ENCODE measurements around the gene SRD5A2.

The SRD5A2 gene, protein sequence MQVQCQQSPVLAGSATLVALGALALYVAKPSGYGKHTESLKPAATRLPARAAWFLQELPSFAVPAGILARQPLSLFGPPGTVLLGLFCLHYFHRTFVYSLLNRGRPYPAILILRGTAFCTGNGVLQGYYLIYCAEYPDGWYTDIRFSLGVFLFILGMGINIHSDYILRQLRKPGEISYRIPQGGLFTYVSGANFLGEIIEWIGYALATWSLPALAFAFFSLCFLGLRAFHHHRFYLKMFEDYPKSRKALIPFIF

GRCh38 chr2:31580321-31581117 lies at the start of gene SRD5A2:
Gene SRD5A2, minus strand, starts transcription at chr2:31580938. Its CDS starts 38 bp downstream, at chr2:31580900.
- DNase-seq = no peak

DNA sequence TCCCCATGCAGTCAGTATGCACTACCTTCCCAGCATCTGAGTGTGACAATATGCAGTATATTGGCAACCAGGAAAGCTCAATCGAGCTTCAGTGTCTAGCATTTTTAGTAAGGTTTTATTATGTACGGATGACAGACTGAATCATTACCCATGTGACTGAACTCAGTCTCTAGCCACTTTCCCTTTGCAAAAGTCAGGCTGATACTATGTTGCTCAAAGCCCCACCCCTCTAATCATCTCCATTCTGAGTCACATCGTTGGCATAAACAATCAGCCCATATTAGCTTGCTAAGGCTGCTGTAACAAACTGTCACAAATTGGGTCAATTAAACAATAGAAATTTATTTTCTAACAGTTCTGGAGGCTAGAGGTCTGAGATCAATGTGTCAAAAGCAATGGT lies 25.8 kb upstream of the SRD5A2 start:
- no peak for DNase-seq

GRCh38 chr2:31598694-31599093 lies 18.0 kb upstream of the SRD5A2 start:
- DNase-seq = no peak

- no peak for DNase-seq
Measured at GRCh38 chr2:31586230-31586629, 5.5 kb upstream of the SRD5A2 start.

DNA sequence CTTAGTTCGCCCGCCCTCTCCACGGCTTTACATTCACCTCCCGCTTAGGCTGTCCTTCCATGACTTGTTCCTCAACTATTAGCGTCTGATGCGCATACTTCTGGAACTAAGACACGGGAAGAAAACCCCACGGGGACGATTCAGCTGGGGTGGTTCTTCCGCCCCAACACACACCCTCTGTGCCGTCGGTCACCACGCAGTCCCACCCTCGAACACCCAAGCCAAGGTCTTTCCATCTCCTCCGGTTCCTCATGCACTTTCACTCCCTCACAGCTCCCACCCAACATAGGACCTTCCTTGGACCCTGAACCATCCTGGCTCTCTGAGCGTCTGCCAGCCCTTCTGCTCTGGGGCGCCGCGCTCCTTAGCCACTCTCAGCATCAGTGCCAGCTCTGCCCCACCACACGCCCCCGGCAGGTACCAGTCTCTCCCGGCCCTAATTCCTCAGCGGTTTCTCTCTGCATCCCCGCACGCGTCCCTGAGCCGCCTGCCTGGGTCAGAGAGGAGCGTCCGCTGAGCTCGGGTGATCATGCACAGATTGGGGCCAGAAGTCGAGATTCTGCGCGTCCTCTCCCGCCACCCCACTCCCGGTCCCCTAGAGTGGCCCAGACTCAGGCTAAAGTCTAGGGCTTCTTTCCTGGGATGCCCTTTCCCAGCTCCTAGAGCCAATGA lies 522 bp upstream of the SRD5A2 start:
- no peak for DNase-seq

DNA sequence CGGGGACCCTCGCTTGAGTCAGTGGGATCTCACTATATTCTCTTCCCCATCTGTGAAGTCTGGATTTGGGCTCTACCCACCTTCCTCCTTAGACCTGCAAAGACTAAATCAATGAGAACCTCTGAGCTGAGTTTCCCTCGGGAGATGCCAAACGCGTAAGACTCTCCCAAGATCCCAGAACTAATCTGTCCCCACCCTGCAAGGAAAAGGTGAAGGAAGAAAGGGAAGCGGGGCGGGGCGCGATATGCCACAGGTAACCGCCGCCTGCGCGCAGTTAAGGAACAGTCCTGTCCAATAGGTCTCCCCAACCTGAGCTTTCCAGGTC lies 780 bp downstream of the SRD5A2 start:
- DNase-seq = no peak

DNA sequence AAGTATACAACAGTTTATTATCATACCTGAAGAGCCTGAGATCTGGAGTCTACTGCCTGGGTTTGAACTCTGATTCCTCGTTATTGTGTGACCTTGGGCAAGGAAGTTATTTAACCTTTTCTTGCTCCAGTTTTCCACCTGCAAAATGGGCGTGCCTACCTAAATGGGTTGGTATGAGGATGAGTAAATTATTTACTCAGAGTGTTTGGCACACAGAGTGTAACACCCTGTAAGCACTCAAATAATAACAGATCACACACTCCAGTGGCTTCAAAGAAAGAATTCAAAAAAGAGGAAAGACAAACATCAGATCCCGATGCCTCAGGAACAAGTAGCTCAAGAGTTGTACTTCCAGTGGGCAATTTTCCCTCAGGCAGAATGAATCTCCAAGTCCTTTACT lies 2.4 kb downstream of the SRD5A2 start:
- DNase-seq = no peak

DNA sequence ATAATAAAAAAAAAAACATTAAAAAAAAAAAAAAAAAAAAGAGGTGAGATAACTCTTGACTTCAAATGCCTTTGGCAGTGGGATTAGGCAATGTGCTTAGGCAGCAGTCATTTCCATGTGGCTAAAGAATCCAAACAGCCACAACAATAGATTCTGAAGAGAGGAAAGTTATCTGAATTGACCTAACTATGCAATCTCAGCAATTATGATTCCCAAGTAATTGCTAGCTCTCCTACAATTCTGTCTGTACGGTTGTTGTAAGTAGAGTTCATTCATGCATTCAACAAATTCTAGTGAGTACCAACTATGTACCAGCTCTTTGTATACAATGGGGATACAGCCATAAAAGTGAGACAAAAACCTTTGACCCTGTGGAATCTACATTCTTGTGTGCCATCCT lies 3.6 kb downstream of the SRD5A2 start:
- DNase-seq = no peak

DNA sequence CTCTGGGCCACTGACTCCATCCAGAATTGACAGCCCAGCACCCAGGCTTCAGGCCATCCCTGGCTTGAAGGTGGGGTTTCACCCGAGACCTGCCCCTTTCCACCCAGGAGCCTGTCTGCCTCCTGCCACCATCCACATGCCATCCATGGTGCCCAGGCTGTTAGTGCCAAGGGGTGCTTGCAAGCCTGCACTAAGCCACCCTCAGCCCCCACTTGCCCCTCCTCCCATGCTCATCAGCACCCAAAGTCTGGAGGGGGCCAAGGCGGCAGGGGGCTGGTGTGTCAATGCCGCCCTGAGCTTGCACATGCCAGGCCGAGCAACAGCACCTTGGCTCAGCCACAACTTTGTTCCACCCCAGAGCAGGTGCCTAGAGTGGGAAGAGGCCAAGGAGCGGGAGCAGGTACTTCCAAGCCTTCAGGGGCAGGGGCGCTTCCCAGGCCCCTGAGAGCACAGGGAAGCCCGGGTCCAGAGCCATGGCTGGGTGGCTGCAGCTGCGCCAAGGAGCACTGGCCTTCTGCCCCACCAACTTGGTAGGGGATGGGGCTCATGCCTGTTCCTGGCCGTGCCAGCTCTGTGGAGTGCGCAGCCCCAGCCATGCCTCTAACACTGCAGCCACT lies 12.0 kb downstream of the SRD5A2 start:
- no peak for DNase-seq

DNA sequence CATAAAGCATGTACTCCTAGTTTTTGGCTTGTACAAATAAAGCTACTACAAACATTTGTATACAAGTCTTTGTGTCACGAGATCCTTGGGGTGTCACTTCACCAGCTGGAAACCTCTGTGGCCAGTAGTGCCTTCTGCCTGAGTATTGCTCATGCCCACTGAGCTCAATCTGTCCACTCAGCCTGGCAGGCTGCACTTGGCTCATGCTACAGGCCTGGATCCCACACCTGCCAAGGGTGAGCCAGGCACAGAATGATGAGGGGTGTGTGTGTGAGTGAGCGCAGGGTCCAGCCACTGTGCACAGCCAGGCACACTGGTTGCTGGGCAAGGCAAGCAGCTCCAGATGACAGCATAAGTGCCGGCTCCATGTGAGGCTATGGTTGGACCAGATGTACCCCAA lies 13.1 kb downstream of the SRD5A2 start:
- no peak for DNase-seq

DNA sequence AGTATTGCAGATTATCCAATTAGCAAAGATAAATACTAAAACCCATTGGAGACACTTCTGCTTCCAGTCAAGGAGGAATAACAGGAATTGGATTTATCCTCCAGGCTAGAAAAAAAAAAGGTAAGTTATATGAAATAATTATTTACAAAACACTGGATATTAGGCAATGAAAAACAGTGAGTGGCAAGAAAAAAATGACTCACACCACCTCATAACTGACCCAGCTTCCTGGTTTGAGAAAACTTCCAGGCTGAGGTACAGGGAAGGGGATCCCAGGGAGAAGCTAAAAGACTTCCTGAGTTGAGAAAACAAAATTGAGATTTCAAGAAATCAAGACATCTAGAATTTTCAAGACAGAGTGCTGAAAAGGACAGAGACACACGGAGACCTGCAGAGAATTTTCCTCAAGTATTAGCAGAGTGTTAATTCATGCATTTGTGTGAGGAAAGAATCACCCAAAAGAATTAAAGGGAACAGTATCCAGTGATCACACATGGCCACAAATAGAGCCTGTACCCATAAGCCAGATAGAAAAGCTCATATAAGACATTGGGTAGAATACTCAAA lies 17.4 kb downstream of the SRD5A2 start:
- DNase-seq = no peak

DNA sequence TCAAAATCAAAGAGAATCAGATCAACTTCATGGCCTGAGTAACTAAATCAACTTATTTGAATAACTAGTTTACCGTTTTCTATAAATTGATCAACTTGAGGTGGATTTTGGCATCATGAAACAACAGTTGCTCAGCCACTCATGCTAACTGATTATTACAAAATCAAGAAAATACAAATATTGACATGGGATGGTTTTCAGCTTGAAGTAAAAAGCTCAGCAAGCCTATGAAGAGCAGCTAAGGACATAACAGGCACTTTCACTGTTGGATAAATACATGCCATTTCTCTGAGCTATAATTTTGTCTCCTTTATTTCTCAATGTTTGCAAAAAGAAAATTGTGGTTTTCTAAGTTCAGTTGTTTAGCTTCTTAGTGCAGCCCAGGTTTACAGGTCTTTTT lies 18.9 kb downstream of the SRD5A2 start:
- DNase-seq = no peak

DNA sequence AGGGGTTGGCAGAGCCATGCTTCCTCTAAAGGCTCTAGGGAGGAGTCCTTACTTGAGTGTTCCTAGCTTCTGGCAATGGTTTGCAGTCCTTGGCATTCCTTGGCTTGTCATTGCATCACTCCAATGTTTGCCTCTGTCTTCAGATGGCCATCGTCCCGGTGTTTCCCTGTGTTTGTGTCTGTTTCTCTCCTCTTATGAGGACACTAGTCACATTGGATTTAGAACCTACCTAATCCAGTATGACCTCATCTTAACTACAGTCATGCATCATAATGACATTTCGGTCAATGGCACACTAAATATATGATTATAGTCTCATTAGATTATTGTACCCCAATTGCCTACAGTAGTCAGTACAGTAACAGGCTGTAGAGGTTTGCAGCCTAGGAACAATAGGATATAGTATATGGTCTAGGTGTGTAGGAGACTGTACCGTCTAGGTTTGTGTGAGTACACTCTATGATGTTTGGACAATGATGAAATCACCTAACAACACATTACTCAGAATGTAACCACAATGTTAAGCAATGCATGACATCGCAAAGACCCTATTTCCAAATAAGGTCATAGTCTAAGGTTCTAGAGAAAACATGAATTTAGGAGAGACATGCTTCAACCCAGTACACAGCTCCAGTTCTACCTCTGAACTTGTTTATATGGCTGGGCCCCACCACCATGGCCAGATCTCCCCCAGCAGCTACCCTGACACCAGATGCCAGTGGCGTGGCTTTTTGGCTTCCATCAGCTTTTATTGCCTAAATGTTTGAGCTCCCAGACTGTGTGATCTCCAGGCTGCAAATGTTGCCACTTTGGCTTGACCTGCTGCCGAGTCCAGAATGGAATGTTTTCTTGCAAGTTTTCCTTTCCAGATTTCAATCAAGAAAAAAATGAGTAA lies 22.1 kb downstream of the SRD5A2 start:
- no peak for DNase-seq

DNA sequence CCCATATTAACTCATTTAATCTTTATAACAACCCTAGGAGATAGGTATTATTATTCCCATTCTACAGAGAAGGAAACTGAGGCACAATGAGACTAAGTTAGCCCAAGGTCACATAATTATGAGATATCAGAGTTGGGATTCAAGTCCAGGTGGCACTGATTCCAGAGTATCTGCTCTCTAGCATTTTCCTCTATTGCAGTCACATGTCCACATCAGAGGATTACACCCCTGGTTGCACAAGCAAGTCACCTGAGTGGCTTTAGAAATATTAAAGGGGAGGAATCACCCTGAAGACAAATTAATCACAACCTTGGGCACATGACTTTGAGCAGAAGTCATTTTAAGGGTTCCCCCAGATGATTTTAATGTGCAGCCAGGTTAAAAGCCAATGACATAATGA lies 23.8 kb downstream of the SRD5A2 start:
- no peak for DNase-seq

GRCh38 chr2:31555967-31556706 lies 24.6 kb downstream of the SRD5A2 start:
- DNase-seq = no peak

GRCh38 chr2:31553362-31553761 lies 27.4 kb downstream of the SRD5A2 start:
- DNase-seq = no peak

GRCh38 chr2:31547485-31547884 lies 33.3 kb downstream of the SRD5A2 start:
- DNase-seq = no peak

DNA sequence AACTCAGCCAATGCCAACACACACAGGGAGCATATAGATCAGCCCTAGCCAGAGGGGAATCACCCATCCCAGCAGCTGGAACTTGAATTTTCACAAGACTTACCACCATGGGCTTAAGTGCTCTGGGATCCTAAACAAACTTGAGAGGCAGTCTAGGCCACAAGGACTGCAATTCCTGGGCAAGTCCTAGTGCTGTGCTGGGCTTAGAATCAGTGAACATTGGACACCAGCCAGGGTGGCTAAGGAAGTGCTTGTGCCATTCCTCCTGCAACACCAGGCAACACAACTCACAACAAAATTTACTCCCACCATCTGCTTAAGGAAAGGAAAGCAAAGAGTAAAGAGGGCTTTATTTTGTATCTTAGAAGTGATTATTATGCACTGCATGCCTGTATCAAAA lies 38.9 kb downstream of the SRD5A2 start:
- DNase-seq = no peak

GRCh38 chr2:31539505-31539904 lies 41.2 kb downstream of the SRD5A2 start:
- DNase-seq = no peak

- no peak for DNase-seq
Measured at GRCh38 chr2:31535768-31536167, 45.0 kb downstream of the SRD5A2 start.

DNA sequence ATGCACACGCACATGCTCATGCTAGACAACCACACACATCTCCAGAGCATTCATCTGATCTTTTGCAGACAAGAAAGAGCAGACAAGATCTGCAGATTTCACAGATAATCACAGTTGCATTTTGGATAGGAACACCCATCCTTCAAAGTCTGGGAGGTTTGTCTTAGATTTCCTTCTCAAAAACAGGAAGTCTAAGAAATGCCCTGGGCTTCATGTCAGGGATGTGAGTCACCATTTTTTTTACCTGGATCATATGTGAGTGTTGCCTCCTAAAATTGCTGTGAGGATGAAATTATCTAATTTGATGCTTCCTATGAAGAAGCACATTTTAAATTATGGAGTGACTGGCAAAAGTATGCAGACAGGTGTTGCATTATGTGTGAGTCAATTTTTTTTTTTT lies 46.1 kb downstream of the SRD5A2 start:
- no peak for DNase-seq

DNA sequence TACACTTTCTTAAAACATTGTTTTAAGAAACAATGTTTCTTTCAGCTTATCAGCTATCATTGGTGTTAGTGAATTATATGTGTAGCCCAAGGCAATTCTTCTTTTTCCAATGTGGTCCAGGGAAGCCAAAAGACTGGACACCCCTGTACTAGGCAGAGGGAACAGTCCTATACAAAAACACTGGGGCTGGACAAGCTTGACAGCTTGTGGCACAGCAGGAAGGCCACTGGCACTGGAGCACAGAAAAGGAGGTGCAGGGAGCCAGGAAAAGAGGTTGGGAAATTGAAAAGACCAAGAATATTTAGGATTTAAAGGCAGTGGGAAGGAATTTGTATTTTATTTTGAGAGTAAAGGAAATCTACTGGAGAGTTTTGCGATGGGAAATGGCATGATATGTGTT lies 47.7 kb downstream of the SRD5A2 start:
- DNase-seq = no peak

Measured in hippocampal formation (tissue), 2 donors.